Esophagus muscularis mucosa (tissue), 4 donors: ENCODE results near the gene SNAPC2. TPM values are rescaled to one million over a fixed set of nuclear protein-coding genes. Genes with fewer than 3 reads are reported as not detected.

Experiments
- DNase-seq: peaks from one replicate; pipeline ENCODE4 v3.0.0-alpha.2; 2017; ENCODE audit errors: extremely low spot score
- H3K27ac ChIP-seq, 4 donors: fragments of 200-600 bp; sonication (generic); replicated peaks in 1 of 4; 1 replicate in 3 of 4; 2 replicates in 1 of 4; pipeline ENCODE4 v1.5.1; 2016 to 2019; ENCODE audit warnings: mild to moderate bottlenecking in 1 of 4
- H3K27me3 ChIP-seq, 4 donors: fragments of 200-600 bp; sonication (generic); one replicate each; pipeline versions ENCODE4 v1.5.1 to v1.6.0; 2016 to 2019
- H3K36me3 ChIP-seq, 4 donors: fragments of 200-600 bp; sonication (generic); one replicate each; pipeline ENCODE4 v1.5.1; 2016 to 2019
- H3K4me1 ChIP-seq, 4 donors: fragments of 200-600 bp; sonication (generic); one replicate each; pipeline ENCODE4 v1.5.1; 2016 to 2019
- H3K4me3 ChIP-seq, 4 donors: fragments of 200-600 bp; sonication (generic); 1 replicate in 2 of 4; 2 replicates in 2 of 4; pipeline ENCODE4 v1.5.1; 2016 to 2019; ENCODE audit warnings: mild to moderate bottlenecking in 4 of 4, moderate library complexity in 1 of 4
- H3K9me3 ChIP-seq, 4 donors: fragments of 200-600 bp; sonication (generic); 1 replicate in 3 of 4; 2 replicates in 1 of 4; pipeline ENCODE4 v1.5.1; 2016 to 2019
- EP300 ChIP-seq: sonication (generic); formaldehyde crosslinking; IDR thresholded peaks from one replicate; pipeline ENCODE4 v1.6.1; 2017; ENCODE audit warnings: antibody characterized with exemption
- POLR2A ChIP-seq: fragments of 450-650 bp; IDR thresholded peaks from one replicate; pipeline ENCODE4 v1.6.1; 2017; ENCODE audit warnings: antibody characterized with exemption, moderate library complexity, mild to moderate bottlenecking, low read depth
- POLR2AphosphoS5 ChIP-seq, 2 donors: sonication (generic); formaldehyde crosslinking; IDR thresholded peaks; one replicate each; pipeline ENCODE4 v1.6.1; 2017; ENCODE audit warnings: antibody characterized with exemption in 2 of 2
- WGBS: methylation state at CpG from one replicate; pipeline ENCODE4 v1.1.5; 2018; 5-methylcytosine and 5-hydroxymethylcytosine counted together
- intact Hi-C: fragments of 100-400 bp; cut with DNase I; formaldehyde crosslinking; loops from one replicate; pipeline ENCODE4 v1.15.1; 2023
- total RNA-seq, 4 donors: library from RNA; depleted of rRNA; stranded (reverse); fragments of >200 nt; gene quantifications; one replicate each; pipeline versions ENCODE4 v1.1.0 to v1.2.1, GENCODE V29; 2016
- TF ChIP-seq, protein P1 (sequence below), 3 experiments: fragments of 200-600 bp in 2 of 3; fragments of 450-650 bp in 1 of 3; sonication (generic) in 2 of 3; IDR thresholded peaks; one replicate each; pipeline ENCODE4 v1.5.1; 2017 to 2019; ENCODE audit warnings: antibody characterized with exemption in 3 of 3, mild to moderate bottlenecking in 2 of 3, moderate library complexity in 1 of 3

The SNAPC2 gene
- total RNA-seq, 4 donors from 2014 or later: 32.4 to 47.2 (median 35.0) TPM

DNA sequence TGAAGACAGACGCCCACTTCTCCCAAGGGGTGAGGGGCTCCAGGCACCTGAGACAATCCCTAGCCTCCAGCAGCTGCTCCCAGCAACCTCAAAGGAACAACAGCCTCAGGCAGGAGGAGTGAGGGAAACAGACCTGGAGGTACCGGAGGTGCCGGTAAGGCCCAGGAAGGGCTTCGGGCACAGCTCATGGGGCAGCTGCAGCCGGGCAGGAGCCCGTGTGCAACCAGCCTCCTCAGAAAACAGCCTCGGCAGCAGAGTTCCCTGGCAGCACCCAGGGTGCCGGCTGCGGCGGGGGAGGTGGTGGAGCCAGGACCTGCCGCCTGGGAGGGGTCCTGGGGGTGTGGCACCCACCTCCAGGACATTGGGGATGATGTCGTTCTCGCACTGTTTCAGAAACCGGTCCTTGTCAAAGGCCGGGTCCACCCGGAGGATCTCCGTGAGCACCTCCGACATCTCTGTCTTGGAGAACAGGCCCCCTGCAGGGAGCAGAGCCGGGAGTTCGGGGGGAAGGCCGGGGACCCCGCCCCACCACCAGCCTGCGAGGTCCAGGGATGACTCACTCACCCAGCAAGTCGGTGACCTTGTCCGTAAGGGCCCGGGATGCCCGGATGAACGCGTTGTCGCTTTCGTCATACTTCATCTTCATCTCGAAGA is 12.3 kb downstream of the SNAPC2 start:
- H3K27ac ChIP-seq: peak overlapping the region; percentile 91 to 96 (median 94)

DNA sequence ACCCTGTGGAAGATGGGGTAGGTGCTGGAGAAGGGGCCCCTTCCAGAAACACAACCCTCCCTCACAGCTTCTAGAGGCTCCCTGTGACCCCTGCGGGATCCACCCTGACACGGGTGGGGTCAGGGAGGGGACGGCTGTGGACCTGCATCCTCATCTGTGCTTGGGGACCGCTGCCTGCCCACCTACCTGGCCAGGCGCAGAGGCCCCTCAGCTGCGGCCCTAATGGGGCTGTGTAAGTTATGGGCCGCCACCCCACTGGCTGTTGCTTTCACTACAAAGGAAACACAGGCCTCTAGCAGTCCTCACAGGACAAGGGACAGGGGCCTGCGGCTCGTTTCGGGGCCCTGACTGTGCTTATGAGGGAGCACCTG is 12.8 kb downstream of the SNAPC2 start:
- peak overlapping the region; percentile 91 to 96 (median 94) for H3K27ac ChIP-seq

More for the DNA sequence above, 12.3 kb downstream of the SNAPC2 start:
- Histone ChIP-seq H3K4me3 (no peak overlapping the region), H3K27me3 (no peaks in the 10 kb centered on the region), H3K4me1 (peaks cover 27 to 65% (median 58%) of the 10 kb centered on the region in 4 donors), H3K36me3 (peaks cover 58 to 76% (median 70%) of the 10 kb centered on the region in 4 donors), H3K9me3 (no peaks in the 10 kb centered on the region)
- no peak for DNase-seq
- intact Hi-C loops: no loop called here
- 93% methylated on average over 16 of the region's 32 CpGs for WGBS
- TF ChIP-seq POLR2AphosphoS5 (IDR thresholded peaks at IDR 0.05) (no peak), EP300 (no peak), POLR2A (no peak)
- TF ChIP-seq, protein P1, sequence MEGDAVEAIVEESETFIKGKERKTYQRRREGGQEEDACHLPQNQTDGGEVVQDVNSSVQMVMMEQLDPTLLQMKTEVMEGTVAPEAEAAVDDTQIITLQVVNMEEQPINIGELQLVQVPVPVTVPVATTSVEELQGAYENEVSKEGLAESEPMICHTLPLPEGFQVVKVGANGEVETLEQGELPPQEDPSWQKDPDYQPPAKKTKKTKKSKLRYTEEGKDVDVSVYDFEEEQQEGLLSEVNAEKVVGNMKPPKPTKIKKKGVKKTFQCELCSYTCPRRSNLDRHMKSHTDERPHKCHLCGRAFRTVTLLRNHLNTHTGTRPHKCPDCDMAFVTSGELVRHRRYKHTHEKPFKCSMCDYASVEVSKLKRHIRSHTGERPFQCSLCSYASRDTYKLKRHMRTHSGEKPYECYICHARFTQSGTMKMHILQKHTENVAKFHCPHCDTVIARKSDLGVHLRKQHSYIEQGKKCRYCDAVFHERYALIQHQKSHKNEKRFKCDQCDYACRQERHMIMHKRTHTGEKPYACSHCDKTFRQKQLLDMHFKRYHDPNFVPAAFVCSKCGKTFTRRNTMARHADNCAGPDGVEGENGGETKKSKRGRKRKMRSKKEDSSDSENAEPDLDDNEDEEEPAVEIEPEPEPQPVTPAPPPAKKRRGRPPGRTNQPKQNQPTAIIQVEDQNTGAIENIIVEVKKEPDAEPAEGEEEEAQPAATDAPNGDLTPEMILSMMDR (IDR thresholded peaks at IDR 0.05): no peak

DNA sequence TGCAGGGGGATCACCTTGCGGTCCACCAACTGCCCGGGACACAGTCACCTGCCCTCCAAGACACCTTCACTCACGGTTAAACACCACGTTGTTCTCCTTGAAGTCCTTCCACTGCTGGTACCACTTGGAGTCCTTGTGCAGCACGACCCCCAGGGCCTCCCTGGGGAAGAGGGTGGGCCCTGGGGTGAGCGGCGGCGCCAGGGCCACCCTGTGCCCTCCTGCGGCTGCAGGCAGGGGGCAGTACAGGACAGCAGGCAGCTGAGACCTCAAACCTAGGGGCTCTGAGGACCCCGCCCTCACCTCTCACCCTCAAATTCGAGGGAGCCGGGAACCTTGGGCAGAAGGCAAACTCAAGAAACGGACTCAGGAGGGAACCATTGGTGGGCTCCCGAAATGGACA is 13.3 kb downstream of the SNAPC2 start:
- no peak for DNase-seq
- H3K4me1 ChIP-seq: peaks cover 17 to 56% (median 48%) of the 10 kb centered on the region in 4 donors
- intact Hi-C loops: no loop called here
- TF ChIP-seq POLR2A (no peak), POLR2AphosphoS5 (IDR thresholded peaks at IDR 0.05) (no peak), EP300 (no peak)
- TF ChIP-seq, protein P1 (IDR thresholded peaks at IDR 0.05): peak in 1 of 3 experiments; percentile 30
- WGBS: 82% methylated on average over 7 of the region's 14 CpGs
- H3K9me3 ChIP-seq: no peaks in the 10 kb centered on the region
- no peaks in the 10 kb centered on the region for H3K27me3 ChIP-seq
- H3K36me3 ChIP-seq: peaks cover 62 to 86% (median 79%) of the 10 kb centered on the region in 4 donors
- no peak overlapping the region for H3K4me3 ChIP-seq
- H3K27ac ChIP-seq: peak overlapping the region; percentile 91 to 96 (median 94)

More for the DNA sequence above, 12.8 kb downstream of the SNAPC2 start:
- Histone ChIP-seq H3K27me3 (no peaks in the 10 kb centered on the region), H3K4me3 (no peak overlapping the region), H3K4me1 (peaks cover 22 to 61% (median 53%) of the 10 kb centered on the region in 4 donors), H3K36me3 (peaks cover 62 to 81% (median 75%) of the 10 kb centered on the region in 4 donors), H3K9me3 (no peaks in the 10 kb centered on the region)
- DNase-seq: no peak
- intact Hi-C loops: no loop called here
- WGBS: 90% methylated on average over 4 of the region's 10 CpGs
- TF ChIP-seq POLR2A: no peak
- TF ChIP-seq EP300: no peak
- TF ChIP-seq, protein P1 (IDR thresholded peaks at IDR 0.05): no peak
- no peak for TF ChIP-seq POLR2AphosphoS5 (IDR thresholded peaks at IDR 0.05)

DNA sequence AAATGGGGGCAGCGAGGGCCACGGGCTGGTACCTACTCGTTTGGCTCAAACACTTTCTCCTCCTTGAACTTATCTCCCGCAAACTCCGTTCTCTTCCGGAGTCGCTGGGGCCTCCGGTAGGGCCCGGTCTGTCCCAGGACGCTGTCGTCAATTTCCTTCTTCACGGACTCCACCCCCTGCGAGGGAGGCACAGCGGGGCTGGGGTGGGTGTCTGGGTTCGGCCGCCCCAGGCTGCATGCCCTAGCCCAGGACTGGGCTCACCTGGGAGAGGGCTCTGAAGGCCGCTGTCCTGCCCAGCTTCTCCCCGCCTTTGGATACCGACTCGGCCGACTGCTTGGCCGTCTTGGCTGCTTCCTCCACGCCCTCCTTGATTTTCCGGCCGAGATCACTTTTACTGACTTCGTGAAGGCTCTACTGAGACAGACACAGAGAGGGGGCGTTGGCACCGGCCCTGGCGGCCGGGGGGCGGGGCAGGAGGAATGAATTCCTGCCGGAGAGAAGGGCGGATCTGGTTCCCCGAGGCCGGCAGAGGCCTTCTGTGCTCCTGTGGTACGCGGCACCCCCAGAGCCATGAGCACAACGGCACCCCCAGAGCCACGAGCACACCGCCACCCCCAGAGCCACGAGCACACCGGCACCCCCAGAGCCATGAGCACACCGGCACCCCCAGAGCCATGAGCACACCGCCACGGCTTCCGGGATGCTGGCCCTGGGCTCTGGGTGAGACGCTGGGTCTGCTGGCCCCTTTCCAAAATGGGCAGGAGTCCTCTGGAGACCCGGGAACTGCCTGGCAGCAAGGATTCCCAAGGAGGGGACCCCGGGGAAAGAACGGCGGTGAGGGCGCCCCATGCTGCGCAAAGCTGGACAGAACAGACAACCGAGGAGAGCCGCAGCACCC is 13.9 kb downstream of the SNAPC2 start:
- H3K27ac ChIP-seq: peak overlapping the region; percentile 91 to 96 (median 94)
- WGBS: 93% methylated on average over 29 of the region's 55 CpGs

More for the DNA sequence above, 13.9 kb downstream of the SNAPC2 start:
- Histone ChIP-seq H3K9me3 (no peaks in the 10 kb centered on the region), H3K4me3 (no peak overlapping the region), H3K36me3 (peaks cover 62 to 89% (median 85%) of the 10 kb centered on the region in 4 donors), H3K27me3 (no peaks in the 10 kb centered on the region), H3K4me1 (peaks cover 13 to 55% (median 45%) of the 10 kb centered on the region in 4 donors)
- intact Hi-C loops: no loop called here
- TF ChIP-seq POLR2AphosphoS5 (IDR thresholded peaks at IDR 0.05) (no peak), EP300 (no peak), POLR2A (no peak)
- TF ChIP-seq, protein P1 (IDR thresholded peaks at IDR 0.05): no peak
- no peak for DNase-seq
